Gastroesophageal sphincter (tissue), 4 donors: ENCODE measurements around the gene ERMAP. TPM values are rescaled to one million over a fixed set of nuclear protein-coding genes. Genes with fewer than 3 reads are reported as not detected.

Experiments
- ATAC-seq: fragments of 150-250 bp; one replicate; pipeline ENCODE4 v1.9.1; 2016; ENCODE audit warnings: mild to moderate bottlenecking, moderate library complexity
- H3K27ac ChIP-seq, 4 donors: fragments of 200-600 bp; sonication (generic) in 3 of 4; 1 replicate in 3 of 4; 2 replicates in 1 of 4; pipeline ENCODE4 v1.5.1; 2016 to 2019
- H3K27me3 ChIP-seq: fragments of 200-600 bp; sonication (generic); one replicate; pipeline ENCODE4 v1.5.1; 2019
- H3K36me3 ChIP-seq, 2 donors: fragments of 200-600 bp; sonication (generic); one replicate each; pipeline ENCODE4 v1.5.1; 2019; ENCODE audit warnings: control low read depth in 1 of 2
- H3K4me1 ChIP-seq, 3 donors: fragments of 200-600 bp; sonication (generic); 1 replicate in 2 of 3; 2 replicates in 1 of 3; pipeline ENCODE4 v1.5.1; 2016 to 2019; ENCODE audit warnings: control low read depth in 2 of 3
- H3K4me3 ChIP-seq, 2 donors: fragments of 200-600 bp; sonication (generic); one replicate each; pipeline ENCODE4 v1.5.1; 2019; ENCODE audit warnings: mild to moderate bottlenecking in 1 of 2, moderate library complexity in 1 of 2
- H3K9me3 ChIP-seq, 3 donors: fragments of 200-600 bp; sonication (generic); one replicate each; pipeline ENCODE4 v1.5.1; 2017 to 2019; ENCODE audit warnings: control low read depth in 2 of 3
- CTCF ChIP-seq, 4 experiments: fragments of 200-600 bp in 2 of 4; fragments of 450-650 bp in 2 of 4; sonication (generic) in 1 of 4; IDR thresholded peaks; one replicate each; pipeline ENCODE4 v1.5.1; 2017 to 2019; ENCODE audit warnings: antibody characterized with exemption in 4 of 4, mild to moderate bottlenecking in 2 of 4, moderate library complexity in 2 of 4
- EP300 ChIP-seq: sonication (generic); formaldehyde crosslinking; IDR thresholded peaks from one replicate; pipeline ENCODE4 v1.6.1; 2017; ENCODE audit warnings: antibody characterized with exemption, mild to moderate bottlenecking
- POLR2A ChIP-seq, 2 donors: fragments of 450-650 bp; IDR thresholded peaks; one replicate each; pipeline ENCODE4 v1.6.1; 2017; ENCODE audit warnings: antibody characterized with exemption in 2 of 2, mild to moderate bottlenecking in 2 of 2, moderate library complexity in 1 of 2
- POLR2AphosphoS5 ChIP-seq: sonication (generic); formaldehyde crosslinking; IDR thresholded peaks from one replicate; pipeline ENCODE4 v1.6.1; 2017; ENCODE audit warnings: antibody characterized with exemption
- WGBS, 2 donors: methylation state at CpG; one replicate each; pipeline ENCODE4 v1.1.5; 2018; ENCODE audit warnings: low coverage in 1 of 2; 5-methylcytosine and 5-hydroxymethylcytosine counted together
- total RNA-seq, 4 donors: library from RNA; depleted of rRNA; stranded (reverse); fragments of >200 nt; gene quantifications; one replicate each; pipeline ENCODE4 v1.1.0, GENCODE V29; 2016

Gene ERMAP
- total RNA-seq, 4 donors from 2014 or later, result 9.4 to 14.6 (median 10.5) TPM

GRCh38 chr1:42841440-42842147 lies 24.7 kb downstream of the ERMAP start:
- ATAC-seq, result no peak
- no peaks in the 10 kb centered on the region for H3K9me3 ChIP-seq
- 75 to 100% methylated on average over 2 of the region's 2 CpGs for WGBS, 2 donors
- peaks cover 0 to 9% (median 0%) of the 10 kb centered on the region in 3 donors for H3K4me1 ChIP-seq
- H3K27ac ChIP-seq, result no peak overlapping the region
- TF ChIP-seq POLR2AphosphoS5, result no peak
- no peaks in the 10 kb centered on the region for H3K27me3 ChIP-seq
- no peak overlapping the region for H3K4me3 ChIP-seq
- peaks cover 0 to 36% of the 10 kb centered on the region in 2 donors for H3K36me3 ChIP-seq

- H3K27ac ChIP-seq, result no peak overlapping the region
- no peaks in the 10 kb centered on the region for H3K9me3 ChIP-seq
- no peaks in the 10 kb centered on the region for H3K27me3 ChIP-seq
- TF ChIP-seq POLR2A (IDR thresholded peaks at IDR 0.05) (no peak), POLR2AphosphoS5 (no peak), CTCF (IDR thresholded peaks at IDR 0.05) (no peak), EP300 (no peak)
- no peak overlapping the region for H3K4me3 ChIP-seq
- no peak for ATAC-seq
- peaks cover 0 to 32% of the 10 kb centered on the region in 2 donors for H3K36me3 ChIP-seq
- H3K4me1 ChIP-seq, result peaks cover 0 to 32% (median 0%) of the 10 kb centered on the region in 3 donors
- 87 to 88% methylated on average over 4 of the region's 4 CpGs for WGBS, 2 donors
These were observed 27.7 kb downstream of the ERMAP start for GRCh38 chr1:42844592-42845140.

DNA sequence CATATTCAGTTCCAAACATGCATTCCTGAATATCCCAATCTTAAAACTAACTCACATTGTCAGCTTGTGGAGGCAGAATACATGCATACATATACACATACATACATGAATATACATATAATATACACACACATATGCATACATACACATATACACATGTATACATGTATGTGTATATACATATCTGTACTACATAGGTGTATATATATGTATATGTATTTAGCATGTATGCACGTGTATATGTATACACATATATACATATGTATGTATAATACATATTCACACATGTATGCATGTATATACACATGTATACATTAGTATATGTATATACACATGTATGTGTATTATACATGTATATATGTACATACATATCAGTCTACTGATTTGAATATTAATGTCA lies 28.3 kb downstream of the ERMAP start:
- no peak for ATAC-seq
- no peak overlapping the region for H3K27ac ChIP-seq

DNA sequence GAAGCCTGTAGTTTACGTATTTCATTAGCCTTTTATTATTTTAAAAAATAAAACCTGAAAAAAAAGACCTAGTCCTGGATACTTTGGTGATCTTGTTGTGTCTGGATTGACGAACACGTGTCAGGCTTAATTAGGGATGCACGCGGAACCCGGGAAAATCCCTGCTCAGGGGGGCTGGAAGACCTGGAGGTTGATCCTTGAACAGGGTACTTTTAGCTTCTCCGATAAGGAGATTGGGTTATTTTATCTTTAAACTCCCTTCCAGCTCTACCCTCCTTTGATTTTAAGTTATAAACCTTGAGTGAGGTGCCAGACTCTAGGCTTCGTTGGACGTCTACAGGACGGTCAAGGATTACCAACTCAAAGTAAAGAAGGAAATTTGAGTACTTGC lies 28.9 kb downstream of the ERMAP start:
- no peaks in the 10 kb centered on the region for H3K27me3 ChIP-seq
- no peaks in the 10 kb centered on the region for H3K9me3 ChIP-seq
- H3K27ac ChIP-seq, result peak overlapping the region in 3 of 4 donors; percentile 21 to 94 (median 86)
- peaks cover 0 to 34% (median 0%) of the 10 kb centered on the region in 3 donors for H3K4me1 ChIP-seq
- ATAC-seq, result peak; percentile 13
- WGBS, 2 donors, result 3 to 13% methylated on average over 9 to 10 of the region's 10 CpGs
- H3K36me3 ChIP-seq, result peaks cover 0 to 41% of the 10 kb centered on the region in 2 donors
- TF ChIP-seq POLR2A (IDR thresholded peaks at IDR 0.05), result no peak
- no peak for TF ChIP-seq POLR2AphosphoS5
- TF ChIP-seq EP300, result no peak
- no peak for TF ChIP-seq CTCF (IDR thresholded peaks at IDR 0.05)
- H3K4me3 ChIP-seq, result peak overlapping the region; percentile 80 to 88

More for the DNA sequence above, 28.3 kb downstream of the ERMAP start:
- H3K4me1 ChIP-seq, result peaks cover 0 to 34% (median 0%) of the 10 kb centered on the region in 3 donors
- H3K27me3 ChIP-seq, result no peaks in the 10 kb centered on the region
- WGBS, 2 donors, result 20 to 40% methylated on average over 1 of the region's 1 CpG
- no peak overlapping the region for H3K4me3 ChIP-seq
- H3K9me3 ChIP-seq, result no peaks in the 10 kb centered on the region
- peaks cover 0 to 35% of the 10 kb centered on the region in 2 donors for H3K36me3 ChIP-seq
- TF ChIP-seq POLR2A (IDR thresholded peaks at IDR 0.05), result no peak
- TF ChIP-seq CTCF (IDR thresholded peaks at IDR 0.05), result no peak
- TF ChIP-seq EP300, result no peak
- no peak for TF ChIP-seq POLR2AphosphoS5

- TF ChIP-seq POLR2A (IDR thresholded peaks at IDR 0.05) (peak; percentile 55 to 67), POLR2AphosphoS5 (peak; percentile 80), EP300 (no peak), CTCF (IDR thresholded peaks at IDR 0.05) (peak in 3 of 4 experiments; percentile 39 to 59 (median 53))
- Histone ChIP-seq H3K27me3 (no peaks in the 10 kb centered on the region), H3K4me1 (peaks cover 0 to 34% (median 0%) of the 10 kb centered on the region in 3 donors), H3K36me3 (peaks cover 0 to 42% of the 10 kb centered on the region in 2 donors), H3K27ac (peak within 1 kb of the TSS; percentile 62 to 94 (median 87)), H3K9me3 (peaks cover 0 to 5% (median 0%) of the 10 kb centered on the region in 3 donors), H3K4me3 (peak within 1 kb of the TSS; percentile 80 to 88)
- WGBS, 2 donors, result 0% methylated on average over 8 to 15 of the region's 50 CpGs
- peak; percentile 99 for ATAC-seq
These were observed 29.6 kb downstream of the ERMAP start, which contains the start of gene ZNF691 for GRCh38 chr1:42846257-42847110. Gene ZNF691 (plus strand): TSS chr1:42846613. CDS start chr1:42849659, 3,046 bp downstream.
